LoVo (cell line): ENCODE data around the gene RYR1.
A peak's percentile ranks its signal among the peaks of the same experiment; 100 is the strongest.
"Not testable (repeated sequence)": the region's sequence is repeated elsewhere in the genome, so short reads cannot be mapped to it uniquely, and the experiment has no call there.

Experiments
- DNase-seq: peaks from one replicate; pipeline ENCODE4 v3.0.0-alpha.2; 2016; ENCODE audit warnings: low spot score

The RYR1 gene

DNA sequence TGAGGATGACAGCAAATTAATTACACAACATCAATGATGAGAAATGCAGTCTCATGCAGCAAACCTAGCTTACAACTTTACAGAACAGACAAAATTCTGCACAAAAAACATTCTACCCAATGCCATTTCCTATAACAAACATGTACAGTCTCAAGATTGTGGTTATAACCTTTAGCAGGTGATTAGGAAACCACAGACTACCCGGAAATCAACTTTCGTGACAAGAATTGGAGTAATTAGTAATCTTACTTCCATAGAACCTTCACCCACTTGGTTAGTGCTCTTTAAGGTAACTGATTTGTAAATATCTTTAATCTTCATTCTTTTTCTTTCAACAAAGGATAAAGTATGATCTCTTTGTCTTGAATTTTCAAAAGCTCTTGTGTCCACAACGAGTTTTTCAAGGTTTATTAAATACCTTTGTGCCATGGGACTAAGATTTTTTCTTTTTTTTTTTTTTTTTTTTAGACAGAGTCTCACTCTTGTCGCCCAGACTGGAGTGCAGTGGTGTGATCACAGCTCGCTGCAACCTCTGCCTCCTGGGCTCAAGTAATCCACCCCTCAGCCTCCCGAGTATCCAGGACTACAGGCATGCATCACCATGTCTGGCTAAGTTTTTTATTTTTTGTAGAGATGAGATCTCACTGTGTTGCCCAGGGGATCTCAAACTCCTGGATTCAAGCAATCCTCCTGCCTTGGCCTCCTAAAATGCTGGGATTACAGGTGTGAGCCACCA, 105.5 kb downstream of the RYR1 start:
- no peak for DNase-seq

DNA sequence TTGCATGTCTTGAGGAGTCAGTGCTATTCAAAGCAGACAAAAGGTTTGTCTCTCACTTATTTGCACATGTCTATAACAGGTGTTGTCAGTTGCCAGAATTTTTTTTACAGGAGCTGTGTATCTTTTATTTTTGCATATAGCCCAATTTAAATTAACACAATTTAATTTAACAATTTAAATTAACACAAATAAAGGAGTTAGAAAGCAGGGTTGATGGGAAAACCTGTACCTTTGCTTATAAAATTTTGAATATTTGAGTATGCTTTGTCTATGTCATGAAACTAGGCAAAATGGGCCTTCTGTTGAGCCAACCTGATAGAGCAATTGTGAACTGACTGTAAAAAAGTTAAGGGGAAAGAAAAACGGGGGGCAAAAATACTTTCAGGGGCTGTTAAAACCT, 106.3 kb downstream of the RYR1 start:
- DNase-seq = no peak

DNA sequence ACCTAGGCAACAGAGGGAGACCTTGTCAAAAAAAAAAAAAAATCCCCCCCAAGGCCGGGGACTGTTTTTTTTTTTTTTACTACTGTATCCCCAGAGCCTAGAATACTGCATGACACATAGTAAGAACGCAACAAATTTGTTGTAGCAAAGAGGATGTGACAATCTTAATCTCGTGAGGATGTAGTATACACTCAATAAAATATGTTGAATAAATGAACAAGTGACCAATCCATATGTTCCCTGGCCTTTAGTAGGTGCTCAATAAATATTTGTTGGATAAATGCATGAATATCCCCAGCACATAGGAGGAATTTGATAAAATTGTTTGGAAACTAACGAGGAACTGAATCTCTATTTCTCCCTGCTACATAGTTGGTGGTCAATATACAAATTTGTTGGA, 108.5 kb downstream of the RYR1 start:
- DNase-seq = no peak

DNA sequence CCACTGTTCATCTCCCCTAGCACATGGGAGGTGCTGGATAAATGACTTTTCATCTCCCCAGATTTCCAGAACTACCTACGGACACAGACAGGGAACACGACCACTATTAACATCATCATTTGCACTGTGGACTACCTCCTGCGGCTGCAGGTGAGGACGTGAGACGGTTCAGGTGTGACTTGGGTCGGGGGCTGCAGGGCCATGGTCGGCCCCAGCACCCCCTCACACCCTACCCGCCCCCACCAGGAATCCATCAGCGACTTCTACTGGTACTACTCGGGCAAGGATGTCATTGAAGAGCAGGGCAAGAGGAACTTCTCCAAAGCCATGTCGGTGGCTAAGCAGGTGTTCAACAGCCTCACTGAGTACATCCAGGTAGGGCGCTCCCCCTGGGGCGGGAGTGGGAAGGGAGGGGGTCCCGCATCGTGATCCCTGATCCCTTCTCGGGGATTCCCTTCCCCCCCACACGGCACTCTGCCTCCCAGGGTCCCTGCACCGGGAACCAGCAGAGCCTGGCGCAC, 109.9 kb downstream of the RYR1 start:
- DNase-seq = no peak

DNA sequence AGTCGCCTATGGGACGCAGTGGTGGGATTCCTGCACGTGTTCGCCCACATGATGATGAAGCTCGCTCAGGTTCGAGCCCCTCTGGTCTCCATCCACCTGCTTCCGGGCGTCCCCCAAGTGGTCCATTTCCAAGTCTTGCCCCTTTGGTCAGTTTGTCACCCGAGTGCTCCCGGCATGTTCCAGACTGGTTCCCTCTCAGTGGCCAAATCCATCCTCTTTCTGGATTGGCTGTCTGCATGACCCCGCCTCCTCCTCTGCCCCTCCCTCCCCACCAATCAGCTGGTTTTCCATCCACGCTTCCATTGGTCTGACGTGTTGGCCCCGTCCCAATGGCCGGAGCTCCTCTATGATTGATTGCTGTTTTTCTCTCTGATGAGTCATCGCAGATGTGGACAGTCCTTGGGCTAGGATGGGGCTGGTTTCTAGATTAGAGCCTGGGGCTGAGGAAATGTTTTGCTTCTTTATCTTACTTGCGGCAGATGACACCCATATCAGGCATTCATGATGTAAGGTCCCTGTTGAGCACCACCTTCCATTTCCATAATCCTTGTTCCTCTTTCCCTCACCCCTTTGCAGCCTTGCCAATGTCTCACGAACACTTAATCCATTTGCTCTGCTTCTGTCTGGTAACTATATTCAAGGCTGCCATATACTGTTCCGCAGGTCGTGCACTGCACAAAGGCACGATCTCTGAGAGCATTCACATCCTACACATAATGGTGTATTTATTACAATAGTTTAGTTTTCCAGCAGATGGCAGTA, 110.5 kb downstream of the RYR1 start:
- DNase-seq = peak; percentile 75

DNA sequence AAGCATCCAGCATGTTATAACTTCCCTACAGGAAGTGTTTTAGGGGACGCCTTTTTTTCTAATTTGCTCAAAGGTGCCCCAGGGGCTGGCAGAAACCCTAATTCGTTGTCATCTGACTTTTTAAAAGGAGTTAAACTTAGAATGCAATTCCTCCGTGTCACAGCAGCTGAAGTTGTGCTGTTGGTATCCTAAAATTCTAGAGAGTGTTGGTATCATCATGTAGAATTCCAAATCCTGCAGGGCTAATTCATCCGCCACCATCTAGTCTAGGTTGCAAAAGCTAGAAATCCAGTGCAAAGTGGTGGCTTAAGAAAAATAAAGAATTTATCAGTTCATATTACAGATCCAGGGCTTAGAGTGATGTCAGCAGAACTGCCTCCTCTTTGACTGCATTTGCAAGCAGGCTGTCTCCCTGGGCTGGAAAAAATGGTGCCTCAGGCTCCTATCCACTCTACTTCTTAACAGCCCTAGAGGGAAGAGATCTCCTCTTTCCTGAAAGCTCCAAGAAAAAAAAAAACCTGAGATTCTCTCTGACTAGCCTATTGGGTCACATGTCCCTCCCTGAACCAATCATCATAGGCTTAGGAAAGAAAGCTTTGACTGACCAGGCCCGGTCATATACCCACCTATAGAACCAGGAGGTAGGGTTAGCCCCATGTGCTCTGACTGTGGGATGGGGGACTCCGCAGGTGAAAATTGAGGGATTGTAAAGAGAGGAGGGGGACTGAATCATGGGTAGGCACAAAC, 111.3 kb downstream of the RYR1 start:
- DNase-seq = no peak

DNA sequence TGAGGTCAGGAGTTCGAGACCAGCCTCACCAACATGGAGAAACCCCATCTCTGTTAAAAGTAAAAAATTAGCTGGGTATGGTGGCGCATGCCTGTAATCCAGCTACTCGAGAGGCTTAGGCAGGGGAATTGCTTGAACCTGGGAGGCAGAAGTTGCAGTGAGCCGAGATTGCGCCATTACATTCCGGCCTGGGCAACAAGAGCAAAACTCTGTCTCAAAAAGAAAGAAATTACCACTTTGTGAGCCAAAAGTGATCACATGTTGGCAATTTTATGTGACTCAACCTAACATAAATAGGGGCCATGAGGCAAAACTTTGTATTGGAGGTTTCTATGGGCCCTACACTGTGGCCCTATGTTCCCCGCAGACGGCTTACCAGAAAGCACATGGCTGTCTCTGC, 112.1 kb downstream of the RYR1 start:
- no peak for DNase-seq

DNA sequence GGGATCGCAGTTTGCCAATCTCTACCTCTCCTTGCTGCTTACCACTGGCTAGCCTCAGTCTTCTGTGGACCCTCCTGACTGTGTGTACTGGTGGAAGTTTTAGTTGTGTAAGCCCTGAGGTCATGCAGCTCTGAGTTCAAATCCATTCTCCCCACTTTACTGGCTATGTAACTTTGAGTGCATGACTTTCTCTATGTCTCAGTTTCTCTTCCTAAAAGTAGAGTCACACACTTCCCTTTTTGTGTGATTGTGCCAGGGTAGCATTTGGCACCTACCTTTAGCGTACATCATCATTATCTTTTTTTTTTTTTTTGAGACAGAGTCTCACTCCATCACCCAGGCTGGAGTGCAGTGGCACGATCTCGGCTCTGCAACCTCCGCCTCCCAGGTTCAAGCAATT, 113.9 kb downstream of the RYR1 start:
- no peak for DNase-seq

DNA sequence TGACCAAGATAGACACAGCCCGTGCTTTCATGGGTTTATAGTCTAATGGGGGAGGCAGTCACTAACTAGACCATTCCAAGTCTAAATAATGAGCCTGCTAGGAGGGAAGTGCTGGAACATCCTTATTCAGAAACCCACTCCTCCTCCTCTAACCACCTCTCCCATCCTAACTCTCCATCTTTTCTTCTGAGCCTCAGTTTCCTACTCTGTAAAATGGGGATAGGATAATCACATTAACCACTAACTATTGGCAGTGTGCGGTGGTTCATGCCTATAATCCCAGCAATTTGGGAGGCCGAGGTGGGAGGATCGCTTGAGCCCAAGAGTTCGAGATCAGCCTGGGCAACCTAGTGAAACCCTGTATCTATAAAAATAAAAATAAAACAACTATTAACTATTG, 115.6 kb downstream of the RYR1 start:
- no peak for DNase-seq

DNA sequence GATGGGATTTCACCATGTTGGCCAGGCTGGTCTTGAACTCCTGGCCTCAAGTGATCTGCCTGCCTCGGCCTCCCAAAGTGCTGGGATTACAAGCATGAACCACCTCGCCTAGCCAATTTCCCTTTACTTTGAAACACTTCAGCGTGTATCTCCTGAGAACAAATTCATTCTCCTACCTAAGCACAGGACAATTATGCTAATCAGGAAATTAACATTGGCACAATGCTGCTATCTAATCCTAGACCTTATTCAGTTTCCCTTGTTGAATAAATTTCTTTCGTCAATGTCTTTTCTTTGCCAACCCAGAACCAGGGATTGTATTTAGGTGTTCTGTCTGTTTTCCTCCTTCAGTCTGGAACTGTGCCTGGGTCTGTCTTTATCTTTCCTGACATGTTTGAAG, 116.5 kb downstream of the RYR1 start:
- no peak for DNase-seq

DNA sequence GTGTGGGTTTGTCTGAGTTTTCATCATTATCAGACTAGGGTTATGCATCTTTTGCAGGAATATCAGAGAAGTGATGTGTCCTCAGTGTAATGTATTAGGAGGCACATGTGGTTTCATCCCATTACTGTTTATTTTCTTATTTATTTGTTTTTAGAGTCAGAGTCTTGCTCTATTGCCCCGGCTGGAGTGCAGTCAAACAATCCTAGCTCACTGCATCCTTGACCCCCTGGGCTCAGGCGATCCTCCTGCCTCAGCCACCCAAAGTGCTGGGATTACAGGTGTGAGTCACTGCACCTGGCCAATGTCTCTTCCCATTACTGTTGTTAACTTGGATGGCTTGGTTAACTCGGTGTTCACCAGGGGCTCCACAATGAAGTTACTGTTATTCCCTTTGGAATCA, 116.9 kb downstream of the RYR1 start:
- DNase-seq = no peak

DNA sequence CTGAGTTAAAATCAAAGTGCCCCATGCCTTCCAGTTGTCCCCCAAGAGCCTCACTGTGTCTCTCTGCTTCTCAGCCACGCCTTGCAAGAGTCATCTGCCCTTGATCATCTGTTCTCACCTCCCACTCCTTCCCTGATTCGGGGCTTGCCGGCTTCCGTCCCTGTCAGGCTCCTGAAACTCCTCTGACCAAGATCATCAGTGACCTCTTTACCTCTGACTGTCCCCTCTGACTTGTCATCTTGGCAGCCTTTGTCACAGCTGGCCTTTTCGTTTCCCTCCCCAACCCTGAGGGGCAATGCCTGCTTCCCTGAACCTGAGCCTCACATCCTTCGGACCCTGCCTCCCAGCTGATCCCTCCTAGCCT, 117.9 kb downstream of the RYR1 start:
- no peak for DNase-seq

DNA sequence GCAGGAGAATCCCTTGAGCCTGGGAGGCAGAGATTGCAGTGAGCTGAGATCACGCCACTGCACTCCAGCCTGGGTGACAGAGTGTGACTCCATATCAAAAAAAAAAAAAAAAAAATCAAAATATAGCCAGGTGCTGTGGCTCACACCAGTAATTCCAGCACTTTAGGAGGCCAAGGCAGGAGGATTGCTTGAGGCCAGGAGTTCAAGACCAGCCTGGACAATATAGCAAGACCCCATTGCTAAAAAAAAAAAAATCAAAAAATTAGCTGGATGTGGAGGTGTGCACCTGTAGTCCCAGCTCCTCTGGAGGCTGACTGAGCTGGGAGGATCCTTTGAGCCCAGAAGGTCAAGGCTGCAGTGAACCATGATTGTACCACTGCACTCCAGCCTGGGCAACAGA, 119.7 kb downstream of the RYR1 start:
- not testable (repeated sequence) for DNase-seq

DNA sequence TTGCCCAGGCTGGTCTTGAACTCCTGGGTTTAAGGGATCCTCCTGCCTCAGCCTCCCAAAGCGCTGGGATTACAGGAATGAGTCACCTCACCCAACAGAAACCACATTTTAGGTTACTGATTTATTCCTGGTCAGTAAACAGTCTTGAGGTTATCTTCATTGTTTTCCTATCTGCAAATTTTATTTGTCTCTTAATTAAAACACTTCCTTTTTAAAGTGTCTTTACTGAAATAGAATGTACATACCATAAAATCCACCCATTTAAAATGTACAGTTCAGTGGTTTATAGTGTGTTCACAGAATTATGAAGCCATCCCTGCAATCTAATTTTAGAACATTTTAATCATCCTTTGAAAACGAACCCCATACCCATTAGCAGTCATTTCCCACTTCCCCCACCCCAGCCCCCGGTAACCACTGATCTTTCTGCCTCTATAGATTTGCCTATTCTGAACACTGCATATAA, 121.2 kb downstream of the RYR1 start:
- DNase-seq = no peak

DNA sequence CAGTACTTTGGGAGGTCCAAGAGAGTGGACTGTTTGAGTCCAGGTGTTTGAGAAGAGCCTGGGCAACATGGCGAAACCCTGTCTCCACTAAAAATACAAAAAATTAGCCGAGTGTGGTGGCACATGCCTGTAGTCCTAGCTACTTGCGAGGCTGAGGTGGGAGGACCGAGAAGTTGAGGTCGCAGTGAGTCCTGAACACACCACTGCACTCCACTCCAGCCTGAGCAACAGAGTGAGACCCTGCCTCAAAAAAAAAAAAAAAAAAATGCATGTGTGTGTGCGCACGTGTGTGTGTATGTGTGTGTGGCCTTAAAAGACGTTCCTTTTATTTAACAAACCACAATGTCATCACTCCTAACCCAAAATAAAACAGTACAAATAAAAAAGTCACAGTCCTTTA, 121.7 kb downstream of the RYR1 start:
- DNase-seq = no peak

DNA sequence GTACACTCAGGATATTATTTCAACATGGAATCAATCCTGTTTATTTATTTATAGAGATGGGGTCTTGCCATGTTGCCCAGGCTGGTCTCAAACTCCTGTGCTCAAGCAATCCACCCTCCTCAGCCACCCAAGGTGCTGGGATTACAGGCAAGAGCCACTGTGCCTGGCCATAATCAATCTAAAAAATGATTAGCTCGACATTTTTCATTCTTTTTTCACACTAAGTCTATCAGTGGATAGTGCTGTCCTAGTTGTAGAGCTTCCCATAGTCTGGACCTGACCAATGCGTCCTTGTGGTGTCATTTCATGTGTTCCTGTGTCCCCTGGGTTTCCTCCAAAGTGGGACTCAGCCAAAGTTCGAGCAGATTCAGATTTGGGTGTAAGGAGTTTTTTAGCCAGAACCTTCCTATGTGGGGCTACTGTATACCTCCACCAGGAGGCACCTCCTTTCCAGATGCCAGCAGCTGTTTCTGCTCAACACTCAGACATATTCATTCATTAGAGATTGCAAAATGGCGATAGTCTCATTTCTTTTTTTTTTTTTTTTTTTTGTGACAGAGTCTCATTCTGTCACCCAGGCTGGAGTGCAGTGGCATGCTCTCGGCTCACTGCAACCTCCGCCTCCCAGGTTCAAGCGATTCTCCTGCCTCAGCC, 123.2 kb downstream of the RYR1 start:
- no peak for DNase-seq

DNA sequence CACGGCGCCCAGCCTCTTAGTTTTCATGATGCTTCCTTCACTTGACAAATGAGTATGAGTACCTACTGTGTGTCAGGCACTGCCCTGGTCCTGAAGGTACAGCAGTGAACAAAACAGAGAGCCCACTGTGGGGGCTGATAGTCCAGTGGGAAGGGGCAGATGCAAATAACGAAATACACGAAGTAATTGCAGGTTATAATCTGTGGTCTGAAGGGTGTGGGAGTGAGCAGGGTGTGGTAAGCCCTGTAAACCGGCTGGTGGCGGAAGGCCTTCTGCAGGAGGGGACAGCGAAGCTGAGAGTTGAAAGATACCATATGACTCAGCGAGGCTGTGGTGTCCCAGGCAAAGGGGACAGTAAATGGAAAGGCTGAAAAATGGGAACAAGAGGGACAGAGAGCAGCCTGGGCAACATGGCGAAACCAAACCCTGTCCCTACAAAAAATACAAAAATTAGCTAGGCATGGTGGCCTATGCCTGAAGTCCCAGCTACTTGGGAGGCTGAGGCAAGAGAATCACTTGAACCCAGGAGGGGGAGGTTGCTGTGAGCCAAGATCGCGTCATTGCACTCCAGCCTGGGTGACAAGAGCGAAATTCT, 123.8 kb downstream of the RYR1 start:
- peak; percentile 70 for DNase-seq

DNA sequence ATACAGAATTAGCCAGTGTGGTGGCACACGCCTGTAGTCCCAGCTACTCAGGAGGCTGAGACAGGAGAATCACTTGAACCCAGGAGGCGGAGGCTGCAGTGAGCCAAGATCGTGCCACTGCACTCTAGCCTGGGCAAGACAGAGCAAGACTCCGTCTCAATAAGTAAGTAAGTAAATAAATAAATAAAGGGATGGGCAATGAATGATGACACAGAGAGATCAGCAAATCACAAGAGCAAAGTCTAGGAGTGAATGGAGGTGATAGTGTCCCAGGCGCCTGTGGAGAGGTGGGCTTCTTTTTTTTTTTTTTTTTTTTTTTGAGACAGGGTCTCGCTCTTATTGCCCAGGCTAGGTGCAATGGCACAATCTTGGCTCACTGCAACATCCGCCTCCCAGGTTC, 125.4 kb downstream of the RYR1 start:
- not testable (repeated sequence) for DNase-seq

DNA sequence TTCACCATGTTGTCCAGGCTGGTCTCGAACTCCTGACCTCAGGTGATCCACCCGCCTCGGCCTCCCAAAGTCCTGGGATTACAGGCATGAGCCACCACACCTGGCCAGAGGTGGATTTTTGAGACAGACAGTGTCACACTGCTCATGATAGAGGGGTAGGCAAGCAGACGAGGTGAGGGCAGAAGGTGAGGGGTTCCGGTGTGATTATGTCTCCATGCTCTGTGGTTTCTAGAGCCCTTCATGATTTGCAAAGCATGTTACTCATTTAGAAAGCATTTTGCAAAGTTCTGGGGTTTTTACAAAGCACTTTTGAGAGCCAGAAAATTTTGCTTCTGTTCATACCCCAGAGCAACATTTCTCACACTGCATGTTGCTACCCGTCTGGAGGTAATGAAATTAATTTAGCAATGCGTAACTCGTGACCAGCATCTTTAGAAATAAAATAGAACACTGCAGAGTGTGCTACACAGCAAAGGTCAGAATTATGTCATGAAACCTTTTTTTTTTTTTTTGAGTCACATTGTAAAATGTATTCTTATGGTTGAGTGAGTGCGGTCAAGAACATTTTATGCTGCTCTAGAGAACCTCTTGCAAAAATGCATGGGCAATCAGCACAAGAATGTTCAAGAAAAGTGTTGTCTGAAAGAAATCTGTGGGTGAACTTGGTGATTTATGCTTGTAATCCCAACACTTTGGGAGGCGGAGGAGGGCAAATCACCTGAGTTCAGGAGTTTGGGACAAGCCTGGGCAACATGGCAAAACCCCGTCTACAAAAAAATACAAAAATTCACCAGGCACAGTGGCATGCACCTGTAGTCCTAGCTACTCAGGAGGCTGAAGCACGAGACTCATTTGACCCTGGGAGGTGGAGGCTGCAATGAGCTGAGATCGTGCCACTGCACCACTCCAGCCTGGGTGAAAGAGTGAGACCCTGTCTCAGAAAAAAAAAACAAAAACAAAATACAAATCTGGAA, 126.2 kb downstream of the RYR1 start:
- no peak for DNase-seq

DNA sequence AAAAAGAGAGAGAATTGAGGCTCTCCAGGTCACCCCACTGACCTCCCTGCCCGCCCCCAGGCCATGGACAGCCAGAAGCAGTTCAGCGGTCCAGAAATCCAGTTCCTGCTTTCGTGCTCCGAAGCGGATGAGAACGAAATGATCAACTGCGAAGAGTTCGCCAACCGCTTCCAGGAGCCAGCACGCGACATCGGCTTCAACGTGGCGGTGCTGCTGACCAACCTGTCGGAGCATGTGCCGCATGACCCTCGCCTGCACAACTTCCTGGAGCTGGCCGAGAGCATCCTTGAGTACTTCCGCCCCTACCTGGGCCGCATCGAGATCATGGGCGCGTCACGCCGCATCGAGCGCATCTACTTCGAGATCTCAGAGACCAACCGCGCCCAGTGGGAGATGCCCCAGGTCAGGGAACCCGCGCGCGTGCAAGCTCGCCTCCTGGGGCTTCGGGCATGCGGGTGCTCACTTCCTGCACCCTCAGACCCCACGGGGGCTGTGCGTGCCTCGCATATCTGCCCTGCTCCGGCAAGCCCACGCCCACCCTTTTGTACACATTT, 127.6 kb downstream of the RYR1 start:
- DNase-seq = no peak
